K562 treated with DMSO at 1 percent for 48 hours (cell line): Measurements from ENCODE around the gene TXNL4B. TPM values are rescaled to one million over a fixed set of nuclear protein-coding genes. Genes with fewer than 3 reads are reported as not detected.

Experiments used
- total RNA-seq: library from RNA; unstranded; fragments of 300-600 nt; gene quantifications from 2 replicates; pipeline ENCODE4 v1.2.3, GENCODE V29; 2022; ENCODE audit warnings: low replicate concordance; ENCODE audit errors: extremely low read depth

TXNL4B gene
- total RNA-seq: not detected in 2 replicates

GRCh38 chr16:72093448-72094265 is at the start of gene TXNL4B, which contains the start of gene DHX38:
Gene TXNL4B (minus strand): TSS chr16:72093620. CDS start chr16:72090749, 2,871 bp downstream.
Gene DHX38 (plus strand): TSS chr16:72093847. CDS start chr16:72096158, 2,311 bp downstream.

DNA sequence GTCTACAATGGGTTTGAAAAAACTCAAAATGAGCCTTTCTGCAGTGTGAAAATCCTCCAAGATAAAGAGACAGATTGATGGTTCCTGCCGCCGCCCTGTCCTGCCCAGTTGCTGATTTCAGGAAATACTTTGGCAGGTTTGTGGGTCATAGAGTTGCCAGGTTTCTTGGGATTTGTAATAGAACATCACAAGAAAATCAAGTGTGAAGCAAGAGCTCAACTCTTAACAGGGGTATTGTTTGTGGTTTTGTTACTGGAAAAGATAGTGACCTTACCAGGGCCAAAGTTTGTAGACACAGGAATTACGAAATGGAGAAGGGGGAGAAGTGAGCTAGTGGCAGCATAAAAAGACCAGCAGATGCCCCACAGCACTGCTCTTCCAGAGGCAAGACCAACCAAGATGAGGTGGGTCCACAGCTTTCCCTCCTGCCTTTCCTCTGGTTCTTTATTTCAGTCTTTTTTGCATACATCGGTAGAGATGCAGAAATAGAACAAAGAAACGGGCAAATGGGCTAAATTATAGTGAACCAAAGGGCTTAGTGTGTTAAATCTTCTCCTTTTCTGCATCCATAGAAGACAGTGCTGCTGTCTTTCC is 39.1 kb downstream of the TXNL4B start, which contains the start of gene HP:
Gene HP, plus strand, starts transcription at position 252 of the 594 bp plus-strand sequence. Its CDS starts 148 bp downstream, at position 400.

Other genes with a start within 250 kb of the TXNL4B start
- gene ATXN1L, start 247.6 kb downstream of the TXNL4B start, total RNA-seq: not detected in 2 replicates
- not detected in 2 replicates for gene ZNF821, start 209.4 kb downstream of the TXNL4B start, total RNA-seq
- gene IST1, start 198.1 kb downstream of the TXNL4B start, total RNA-seq: not detected in 2 replicates
- gene PKD1L3, start 93.2 kb downstream of the TXNL4B start, total RNA-seq: not detected in 2 replicates
- gene DHODH, start 84.9 kb downstream of the TXNL4B start, total RNA-seq: not detected in 2 replicates
- gene HP, start 39.1 kb downstream of the TXNL4B start, total RNA-seq: not detected in 2 replicates
- not detected in 2 replicates for gene HPR, start 30.4 kb downstream of the TXNL4B start, total RNA-seq
- gene DHX38, start 227 bp upstream of the TXNL4B start, total RNA-seq: not detected in 2 replicates
- gene PMFBP1, start 78.5 kb upstream of the TXNL4B start, total RNA-seq: not detected in 2 replicates